Kidney epithelial cell (primary cell): ENCODE data around the gene GPR160. TPM values are rescaled to one million over a fixed set of nuclear protein-coding genes. Genes with fewer than 3 reads are reported as not detected.

Experiments
- DNase-seq: peaks from one replicate; pipeline ENCODE4 v3.0.0-alpha.2; 2010; ENCODE audit warnings: low read depth
- H3K27me3 ChIP-seq: 2 replicates; pipeline ENCODE4 v1.6.0; 2011; ENCODE audit warnings: low read length; ENCODE audit not compliant: control insufficient read depth, insufficient read depth
- H3K36me3 ChIP-seq: 2 replicates; pipeline ENCODE4 v1.5.1; 2011; ENCODE audit warnings: low read length; ENCODE audit not compliant: control insufficient read depth, insufficient read depth
- H3K4me3 ChIP-seq: 2 replicates; pipeline ENCODE4 v1.5.1; 2011; ENCODE audit warnings: low read depth, mild to moderate bottlenecking, control low read depth, low read length
- total RNA-seq: library from RNA; depleted of rRNA; stranded (reverse); fragments of >200 nt; gene quantifications from 2 replicates; pipeline ENCODE4 v1.2.3, GENCODE V29; 2015
- TF ChIP-seq, protein P1 (sequence below): IDR thresholded peaks from 2 replicates; pipeline ENCODE4 v1.5.1; 2011; ENCODE audit warnings: mild to moderate bottlenecking, moderate library complexity, low read length, control low read depth, inconsistent platforms; ENCODE audit not compliant: insufficient read depth, poor library complexity, severe bottlenecking

The GPR160 gene, protein sequence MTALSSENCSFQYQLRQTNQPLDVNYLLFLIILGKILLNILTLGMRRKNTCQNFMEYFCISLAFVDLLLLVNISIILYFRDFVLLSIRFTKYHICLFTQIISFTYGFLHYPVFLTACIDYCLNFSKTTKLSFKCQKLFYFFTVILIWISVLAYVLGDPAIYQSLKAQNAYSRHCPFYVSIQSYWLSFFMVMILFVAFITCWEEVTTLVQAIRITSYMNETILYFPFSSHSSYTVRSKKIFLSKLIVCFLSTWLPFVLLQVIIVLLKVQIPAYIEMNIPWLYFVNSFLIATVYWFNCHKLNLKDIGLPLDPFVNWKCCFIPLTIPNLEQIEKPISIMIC
- total RNA-seq = 13.2 and 14.2 TPM in 2 replicates

GRCh38 chr3:170037463-170038433 is at the start of gene GPR160:
Gene GPR160 (plus strand): TSS chr3:170037995. CDS start chr3:170083973, 45,978 bp downstream.
- TF ChIP-seq, protein P1, sequence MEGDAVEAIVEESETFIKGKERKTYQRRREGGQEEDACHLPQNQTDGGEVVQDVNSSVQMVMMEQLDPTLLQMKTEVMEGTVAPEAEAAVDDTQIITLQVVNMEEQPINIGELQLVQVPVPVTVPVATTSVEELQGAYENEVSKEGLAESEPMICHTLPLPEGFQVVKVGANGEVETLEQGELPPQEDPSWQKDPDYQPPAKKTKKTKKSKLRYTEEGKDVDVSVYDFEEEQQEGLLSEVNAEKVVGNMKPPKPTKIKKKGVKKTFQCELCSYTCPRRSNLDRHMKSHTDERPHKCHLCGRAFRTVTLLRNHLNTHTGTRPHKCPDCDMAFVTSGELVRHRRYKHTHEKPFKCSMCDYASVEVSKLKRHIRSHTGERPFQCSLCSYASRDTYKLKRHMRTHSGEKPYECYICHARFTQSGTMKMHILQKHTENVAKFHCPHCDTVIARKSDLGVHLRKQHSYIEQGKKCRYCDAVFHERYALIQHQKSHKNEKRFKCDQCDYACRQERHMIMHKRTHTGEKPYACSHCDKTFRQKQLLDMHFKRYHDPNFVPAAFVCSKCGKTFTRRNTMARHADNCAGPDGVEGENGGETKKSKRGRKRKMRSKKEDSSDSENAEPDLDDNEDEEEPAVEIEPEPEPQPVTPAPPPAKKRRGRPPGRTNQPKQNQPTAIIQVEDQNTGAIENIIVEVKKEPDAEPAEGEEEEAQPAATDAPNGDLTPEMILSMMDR = peak; percentile 87
- Histone ChIP-seq H3K4me3 (peak within 1 kb of the TSS; percentile 47), H3K36me3 (no peaks in the 10 kb centered on the region)

GRCh38 chr3:169990431-169990830 is 47.4 kb upstream of the GPR160 start:
- Histone ChIP-seq H3K36me3 (no peaks in the 10 kb centered on the region), H3K4me3 (no peak overlapping the region), H3K27me3 (no peaks in the 10 kb centered on the region)
- TF ChIP-seq, protein P1 = no peak
- DNase-seq = no peak

More at GRCh38 chr3:170037463-170038433, at the start of gene GPR160:
- no peak for DNase-seq
- H3K27me3 ChIP-seq = peaks cover 6% of the 10 kb centered on the region

DNA sequence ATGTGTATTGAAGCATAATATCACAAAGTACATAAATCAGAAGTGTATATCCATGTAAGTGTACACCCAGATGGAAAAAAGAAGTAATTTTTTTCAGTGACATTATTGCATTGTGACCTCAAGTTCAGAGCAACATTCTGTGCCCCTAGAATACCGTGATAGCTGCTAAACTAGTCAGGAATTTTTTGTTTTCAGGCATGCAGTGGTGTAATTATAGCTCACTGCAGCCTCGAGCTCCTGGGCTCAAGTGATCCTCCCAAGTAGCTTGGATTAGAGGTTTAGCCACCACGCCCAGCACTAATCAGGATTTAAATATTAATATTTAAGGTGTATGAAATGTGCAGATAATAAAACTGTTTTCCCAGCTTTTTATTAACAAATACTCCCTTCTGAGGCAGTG is 45.6 kb upstream of the GPR160 start:
- no peaks in the 10 kb centered on the region for H3K36me3 ChIP-seq
- H3K27me3 ChIP-seq = no peaks in the 10 kb centered on the region
- TF ChIP-seq, protein P1 = no peak
- no peak for DNase-seq
- no peak overlapping the region for H3K4me3 ChIP-seq

DNA sequence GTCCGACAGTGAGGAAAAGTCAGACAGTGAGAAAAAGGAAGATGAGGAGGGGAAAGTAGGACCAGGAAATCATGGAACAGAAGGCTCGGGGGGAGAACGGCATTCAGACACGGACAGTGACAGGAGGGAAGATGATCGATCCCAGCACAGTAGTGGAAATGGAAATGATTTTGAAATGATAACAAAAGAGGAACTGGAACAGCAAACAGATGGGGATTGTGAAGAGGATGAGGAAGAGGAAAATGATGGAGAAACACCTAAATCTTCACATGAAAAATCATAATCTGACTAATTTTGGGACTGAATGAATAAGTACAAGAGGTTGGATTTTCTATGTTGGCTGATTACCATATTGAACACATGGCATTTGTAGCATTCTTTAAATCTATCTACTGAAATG is 45.0 kb upstream of the GPR160 start:
- TF ChIP-seq, protein P1 = no peak
- Histone ChIP-seq H3K4me3 (no peak overlapping the region), H3K36me3 (no peaks in the 10 kb centered on the region)

DNA sequence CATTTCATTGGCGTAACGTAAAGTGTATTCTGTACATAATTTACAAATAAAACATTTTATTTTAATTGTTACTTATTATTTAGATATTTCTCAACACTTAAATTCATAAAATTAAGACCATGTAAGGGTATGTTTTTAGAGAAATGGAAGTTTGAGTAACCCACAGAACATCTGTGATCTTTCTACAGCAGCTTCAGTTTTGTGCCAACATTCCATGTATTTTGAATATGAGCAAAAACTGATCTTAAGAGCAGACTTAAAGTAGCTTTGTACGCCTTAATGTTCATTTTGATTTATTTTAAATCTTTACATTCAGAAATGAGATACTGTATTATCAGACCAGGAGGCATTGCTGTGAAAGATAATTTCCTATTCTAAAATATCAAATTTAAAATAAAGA is 44.0 kb upstream of the GPR160 start:
- Histone ChIP-seq H3K4me3 (no peak overlapping the region), H3K27me3 (no peaks in the 10 kb centered on the region), H3K36me3 (no peaks in the 10 kb centered on the region)
- DNase-seq = no peak
- TF ChIP-seq, protein P1 = no peak

More for the DNA sequence above, 45.0 kb upstream of the GPR160 start:
- no peaks in the 10 kb centered on the region for H3K27me3 ChIP-seq
- no peak for DNase-seq
